ENCODE data around the gene THRAP3. TPM values are rescaled to one million over a fixed set of nuclear protein-coding genes. Genes with fewer than 3 reads are reported as not detected.

Gene THRAP3
- polyA plus RNA-seq, 1 experiment, result 45.8 TPM

DNA sequence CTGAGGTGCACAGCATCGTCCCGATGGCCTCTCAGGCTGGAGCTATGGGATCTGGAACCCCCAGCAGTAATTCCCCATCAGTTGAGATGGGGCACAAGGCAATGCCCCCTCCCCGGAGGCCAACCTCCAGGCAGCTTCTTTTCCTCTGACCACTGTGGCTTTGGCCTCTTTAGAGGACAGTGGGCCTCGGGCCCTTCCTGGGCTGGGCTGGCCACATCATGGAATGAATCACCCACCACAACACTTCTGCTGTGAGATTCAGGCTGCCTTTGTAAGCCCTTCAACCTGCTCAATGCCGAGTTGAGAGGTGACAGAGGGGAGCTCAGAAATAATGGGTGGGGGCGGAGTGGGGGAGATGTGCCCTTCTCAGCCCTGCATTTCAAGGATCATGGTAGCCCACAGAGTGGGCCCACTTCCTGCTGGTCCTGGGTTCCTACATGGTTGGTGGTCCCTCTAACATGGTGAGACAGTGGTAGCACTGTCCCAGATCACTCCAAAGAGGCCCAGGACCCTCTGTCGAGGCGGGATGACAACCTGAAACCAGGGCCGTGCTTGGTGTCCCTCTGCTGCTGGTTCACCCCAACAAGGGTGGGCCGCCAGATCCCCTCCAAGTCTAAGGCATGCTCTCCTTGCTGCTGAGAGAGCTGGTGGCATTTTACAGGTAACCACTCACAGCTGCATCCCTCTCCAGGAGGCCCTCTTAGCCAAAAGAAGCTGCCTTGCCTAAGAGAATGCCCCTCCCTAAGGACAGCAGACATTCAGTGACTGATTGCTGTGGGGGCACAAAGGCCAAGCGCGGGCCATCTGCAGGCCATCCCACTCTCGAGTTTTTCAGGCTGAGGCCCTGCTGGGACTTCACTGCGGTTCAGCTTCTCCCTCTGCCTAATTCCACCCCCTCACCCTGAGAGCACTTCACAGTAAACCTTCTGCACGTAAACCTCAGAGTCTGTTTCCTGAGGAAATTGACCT, 129.0 kb downstream of the THRAP3 start:
- ChIA-PET POLR2A (no interaction called here), CTCF (interaction anchor here (0.7 to 6.7 kb wide), 8 partner anchors 11 to 261 kb away, joined by 3 to 50 read pairs (median 3); no protein-coding TSS in a partner anchor)
- TF ChIP-seq CTCF (IDR thresholded peaks at IDR 0.05; ENCODE audit: insufficient read depth, low read depth, low read length), result no peak
- Histone ChIP-seq H3K36me3 (ENCODE audit: control insufficient read depth, insufficient read depth, low read length) (peaks cover 33% of the 10 kb centered on the region), H3K27me3 (ENCODE audit: control insufficient read depth, insufficient read depth, low read length) (no peaks in the 10 kb centered on the region), H3K4me3 (ENCODE audit: low read depth, low read length) (no peak overlapping the region)
- DNase-seq (ENCODE audit: low read depth), result no peak

- no peak for DNase-seq (ENCODE audit: low read depth)
- no peak overlapping the region for H3K4me3 ChIP-seq (ENCODE audit: low read depth, low read length)
- H3K36me3 ChIP-seq (ENCODE audit: control insufficient read depth, insufficient read depth, low read length), result peaks cover 31% of the 10 kb centered on the region
- H3K27me3 ChIP-seq (ENCODE audit: control insufficient read depth, insufficient read depth, low read length), result no peaks in the 10 kb centered on the region
- ChIA-PET POLR2A (no interaction called here), CTCF (interaction anchor here (3.4 to 6.7 kb wide), 2 partner anchors 12 to 14 kb away, joined by 23 to 42 read pairs; no protein-coding TSS in a partner anchor)
- no peak for TF ChIP-seq CTCF (IDR thresholded peaks at IDR 0.05; ENCODE audit: insufficient read depth, low read depth, low read length)
Measured at GRCh38 chr1:36354486-36354885, 130.2 kb downstream of the THRAP3 start.

Small RNAs within 50 kb of the gene (small RNA-seq; reads per million reads assigned to genes)
- gene RN7SL131P (ENCODE audit: insufficient read length, low read depth, low replicate concordance), result not detected
- gene UBE2V2P4 (ENCODE audit: insufficient read length, low read depth, low replicate concordance), result not detected

Other genes with a start within 250 kb of the THRAP3 start
- 0.10 and 0.16 TPM in 2 replicates for gene TEKT2, start 140.3 kb upstream of the THRAP3 start, polyA plus RNA-seq (2011; rRNA removed)
- 30.0 and 46.4 TPM in 2 replicates for gene ADPRS, start 135.6 kb upstream of the THRAP3 start, polyA plus RNA-seq (2011; rRNA removed)
- gene COL8A2, start 99.2 kb upstream of the THRAP3 start, polyA plus RNA-seq (2011; rRNA removed), result 6.0 and 6.8 TPM in 2 replicates
- gene TRAPPC3, start 75.0 kb upstream of the THRAP3 start, polyA plus RNA-seq (2011; rRNA removed), result 65.4 and 95.8 TPM in 2 replicates
- 20.7 and 33.7 TPM in 2 replicates for gene MAP7D1, start 68.3 kb upstream of the THRAP3 start, polyA plus RNA-seq (2011; rRNA removed)
- gene SH3D21, start 81.9 kb downstream of the THRAP3 start, polyA plus RNA-seq (2011; rRNA removed), result 3.2 and 3.3 TPM in 2 replicates
- gene EVA1B, start 99.2 kb downstream of the THRAP3 start, polyA plus RNA-seq (2011; rRNA removed), result 101 and 133 TPM in 2 replicates
- gene STK40, start 161.5 kb downstream of the THRAP3 start, polyA plus RNA-seq (2011; rRNA removed), result 19.5 and 29.5 TPM in 2 replicates
- gene LSM10, start 173.5 kb downstream of the THRAP3 start, polyA plus RNA-seq (2011; rRNA removed), result 64.0 and 86.5 TPM in 2 replicates
- 9.6 and 11.5 TPM in 2 replicates for gene OSCP1, start 226.0 kb downstream of the THRAP3 start, polyA plus RNA-seq (2011; rRNA removed)
- gene MRPS15, start 239.9 kb downstream of the THRAP3 start, polyA plus RNA-seq (2011; rRNA removed), result 34.4 and 57.3 TPM in 2 replicates

Data from BJ (cell line).